Endothelial cell (in vitro differentiated cells): ENCODE measurements around the gene PEX7. TPM values are rescaled to one million over a fixed set of nuclear protein-coding genes. Genes with fewer than 3 reads are reported as not detected.

ENCODE experiments used
- DNase-seq: peaks from one replicate; pipeline ENCODE4 v3.0.0; 2021; ENCODE audit warnings: low spot score
- H3K27ac Mint-ChIP-seq: one replicate; pipeline ENCODE4 v1.8.0; 2021; ENCODE audit warnings: mixed read lengths, inconsistent platforms; ENCODE audit not compliant: unreplicated experiment
- H3K27me3 Mint-ChIP-seq: one replicate; pipeline ENCODE4 v1.8.0; 2021; ENCODE audit warnings: mild to moderate bottlenecking, moderate library complexity, mixed read lengths, inconsistent platforms; ENCODE audit not compliant: unreplicated experiment
- H3K36me3 Mint-ChIP-seq: one replicate; pipeline ENCODE4 v1.8.0; 2021; ENCODE audit warnings: mild to moderate bottlenecking, low read depth, mixed read lengths, inconsistent platforms; ENCODE audit not compliant: unreplicated experiment
- H3K4me1 Mint-ChIP-seq: one replicate; pipeline ENCODE4 v1.8.0; 2021; ENCODE audit warnings: mild to moderate bottlenecking, mixed read lengths, inconsistent platforms; ENCODE audit not compliant: unreplicated experiment
- H3K4me3 Mint-ChIP-seq: one replicate; pipeline ENCODE4 v1.8.0; 2021; ENCODE audit warnings: mild to moderate bottlenecking, mixed read lengths, inconsistent platforms; ENCODE audit not compliant: unreplicated experiment
- H3K9me3 Mint-ChIP-seq: one replicate; pipeline ENCODE4 v1.8.0; 2021; ENCODE audit warnings: mixed read lengths, inconsistent platforms; ENCODE audit not compliant: unreplicated experiment
- total RNA-seq: library from RNA; stranded (reverse); fragmentation: NEBNext Ultra II Directional; extraction: Animal tissue kit (Norgen Biotek cat#: 25700); gene quantifications from one replicate; pipeline ENCODE4 v1.2.1, GENCODE V29; 2021; ENCODE audit not compliant: unreplicated experiment
- TF ChIP-seq, protein P1 (sequence below): fragments of 200-600 bp; sonication (generic); IDR thresholded peaks from one replicate; pipeline ENCODE4 v1.5.0; 2021; ENCODE audit warnings: antibody characterized with exemption; ENCODE audit not compliant: unreplicated experiment

Gene PEX7
- total RNA-seq, 1 donor from 2014 or later: 3.7 TPM

DNA sequence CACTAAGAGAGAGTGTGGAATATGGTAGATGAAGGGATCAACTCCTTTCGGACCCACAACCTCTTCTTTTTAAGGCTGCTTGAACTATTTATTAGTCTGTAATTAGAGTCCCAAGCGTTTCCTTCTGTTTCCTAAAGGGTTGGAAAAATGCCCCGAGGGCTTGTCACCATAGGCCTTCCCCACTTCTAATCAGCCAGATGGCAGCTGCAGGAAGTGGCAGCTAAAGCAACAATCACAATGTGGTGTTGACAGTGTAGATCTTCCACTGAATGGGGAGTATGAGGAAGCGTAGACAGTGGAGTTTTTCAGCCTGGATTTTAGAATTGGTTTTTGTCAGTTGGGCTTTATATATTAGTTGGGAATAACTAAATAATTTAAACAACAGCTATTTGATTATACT, 140.3 kb downstream of the PEX7 start:
- no peaks in the 10 kb centered on the region for H3K36me3 Mint-ChIP-seq
- H3K4me1 Mint-ChIP-seq: peaks cover 47% of the 10 kb centered on the region
- H3K27me3 Mint-ChIP-seq: peaks cover 4% of the 10 kb centered on the region
- H3K4me3 Mint-ChIP-seq: no peak overlapping the region
- H3K9me3 Mint-ChIP-seq: no peaks in the 10 kb centered on the region
- peak overlapping the region; percentile 82 for H3K27ac Mint-ChIP-seq
- DNase-seq: peak; percentile 45
- TF ChIP-seq, protein P1, sequence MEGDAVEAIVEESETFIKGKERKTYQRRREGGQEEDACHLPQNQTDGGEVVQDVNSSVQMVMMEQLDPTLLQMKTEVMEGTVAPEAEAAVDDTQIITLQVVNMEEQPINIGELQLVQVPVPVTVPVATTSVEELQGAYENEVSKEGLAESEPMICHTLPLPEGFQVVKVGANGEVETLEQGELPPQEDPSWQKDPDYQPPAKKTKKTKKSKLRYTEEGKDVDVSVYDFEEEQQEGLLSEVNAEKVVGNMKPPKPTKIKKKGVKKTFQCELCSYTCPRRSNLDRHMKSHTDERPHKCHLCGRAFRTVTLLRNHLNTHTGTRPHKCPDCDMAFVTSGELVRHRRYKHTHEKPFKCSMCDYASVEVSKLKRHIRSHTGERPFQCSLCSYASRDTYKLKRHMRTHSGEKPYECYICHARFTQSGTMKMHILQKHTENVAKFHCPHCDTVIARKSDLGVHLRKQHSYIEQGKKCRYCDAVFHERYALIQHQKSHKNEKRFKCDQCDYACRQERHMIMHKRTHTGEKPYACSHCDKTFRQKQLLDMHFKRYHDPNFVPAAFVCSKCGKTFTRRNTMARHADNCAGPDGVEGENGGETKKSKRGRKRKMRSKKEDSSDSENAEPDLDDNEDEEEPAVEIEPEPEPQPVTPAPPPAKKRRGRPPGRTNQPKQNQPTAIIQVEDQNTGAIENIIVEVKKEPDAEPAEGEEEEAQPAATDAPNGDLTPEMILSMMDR: no peak

DNA sequence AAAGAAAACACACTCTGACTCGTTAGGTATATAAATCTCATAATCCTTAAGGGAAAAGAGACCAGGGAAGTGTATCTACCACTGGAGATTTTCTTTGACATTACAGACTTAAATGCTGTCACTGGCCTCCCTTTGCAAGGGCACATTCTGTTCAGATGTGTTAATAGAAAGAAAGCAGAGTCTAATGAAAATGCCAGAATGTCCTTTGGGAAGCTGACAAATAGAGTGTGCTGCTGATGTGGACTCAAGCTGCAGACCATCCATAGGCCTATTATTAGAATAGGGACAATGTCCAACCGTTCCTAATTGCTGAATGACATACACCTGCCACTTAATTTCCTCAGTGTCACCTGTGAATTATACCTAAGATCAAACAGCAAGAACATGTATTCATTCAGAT, 140.9 kb downstream of the PEX7 start:
- H3K9me3 Mint-ChIP-seq: no peaks in the 10 kb centered on the region
- TF ChIP-seq, protein P1: no peak

More for the DNA sequence above, 140.9 kb downstream of the PEX7 start:
- Mint-ChIP-seq H3K27me3 (peaks cover 4% of the 10 kb centered on the region), H3K4me1 (peaks cover 45% of the 10 kb centered on the region), H3K4me3 (no peak overlapping the region), H3K27ac (no peak overlapping the region), H3K36me3 (no peaks in the 10 kb centered on the region)
- no peak for DNase-seq

Other genes with a start within 250 kb of the PEX7 start
- 0.33 TPM for gene MAP3K5, start 30.1 kb upstream of the PEX7 start, total RNA-seq
- not detected for gene SLC35D3, start 99.7 kb downstream of the PEX7 start, total RNA-seq
- gene IL20RA, start 222.4 kb downstream of the PEX7 start, total RNA-seq: 0.10 TPM